CD4-positive, alpha-beta T cell treated with Interleukin-10 for 1 hour (primary cell): ENCODE measurements around the gene C20orf144.

Experiments used
- DNase-seq: peaks from one replicate; pipeline ENCODE4 v3.0.0-alpha.2; 2020

Gene C20orf144

DNA sequence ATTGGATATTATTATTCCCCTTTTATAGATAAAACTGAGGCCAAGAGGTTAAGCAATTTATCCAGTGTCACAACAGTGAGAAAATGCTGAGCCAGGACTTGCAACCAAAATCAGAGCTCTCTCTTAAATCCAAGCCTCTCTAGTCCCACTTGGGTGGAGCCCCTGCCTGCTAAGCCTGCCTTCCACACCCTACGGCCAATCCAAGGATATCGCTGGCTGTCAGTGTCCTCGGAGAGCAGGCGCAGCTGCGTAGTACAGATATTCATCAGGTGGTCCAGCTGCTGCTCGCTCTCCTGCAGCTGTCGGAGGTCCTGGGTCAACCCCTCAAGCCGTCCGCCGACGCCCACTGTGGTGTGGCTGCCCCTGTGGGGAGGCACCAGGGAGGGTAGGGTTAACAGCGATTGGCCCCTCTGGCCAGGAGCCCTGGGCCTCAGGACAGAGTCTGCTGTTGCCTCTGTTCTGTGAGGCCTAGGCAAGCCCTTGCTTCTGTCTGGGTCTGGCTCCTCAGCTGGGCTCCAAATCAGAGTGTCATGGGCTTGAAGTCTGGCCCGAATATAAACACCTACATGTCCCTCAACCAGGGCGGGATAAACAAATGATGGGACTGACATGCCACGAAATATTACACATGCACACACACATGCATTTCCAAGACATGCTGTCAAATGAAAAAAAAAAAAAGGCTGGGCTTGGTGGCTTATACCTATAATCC, 16.0 kb downstream of the C20orf144 start:
- no peak for DNase-seq

DNA sequence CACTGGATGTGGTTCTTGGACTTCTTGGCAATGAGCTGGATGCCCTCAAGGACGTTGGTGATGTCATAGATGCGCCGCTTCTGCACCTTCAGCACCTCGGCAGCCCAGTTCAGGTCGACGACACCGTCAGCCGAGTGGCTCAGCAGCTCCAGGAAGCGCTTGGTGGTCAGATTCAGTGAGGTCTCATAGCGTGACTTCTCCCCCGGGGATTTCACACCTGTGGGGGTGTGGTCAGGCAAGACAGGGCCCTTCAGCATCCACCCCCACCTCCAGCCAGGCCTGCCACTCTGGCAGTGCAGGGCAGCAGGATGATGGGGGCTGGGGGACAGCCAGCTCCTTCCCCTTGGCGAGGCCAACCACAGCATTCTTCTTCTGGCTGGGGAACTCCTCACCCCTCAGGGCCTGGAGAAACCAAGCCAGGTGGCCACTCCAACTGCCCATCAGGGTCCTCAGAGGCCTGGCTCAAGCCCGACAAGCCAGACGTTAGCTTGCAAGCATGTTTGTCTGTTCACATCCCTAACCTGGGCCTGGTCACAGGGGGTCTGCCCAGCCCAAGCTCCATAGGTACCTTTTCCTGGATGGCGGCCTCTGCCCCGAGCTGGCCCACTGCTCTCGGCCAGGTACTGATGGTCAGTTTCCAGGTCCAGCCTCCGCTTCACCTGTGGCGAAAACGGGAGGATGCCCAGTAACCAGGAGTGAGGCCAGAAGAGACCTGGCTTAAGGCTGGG, 17.8 kb downstream of the C20orf144 start:
- peak; percentile 68 for DNase-seq

DNA sequence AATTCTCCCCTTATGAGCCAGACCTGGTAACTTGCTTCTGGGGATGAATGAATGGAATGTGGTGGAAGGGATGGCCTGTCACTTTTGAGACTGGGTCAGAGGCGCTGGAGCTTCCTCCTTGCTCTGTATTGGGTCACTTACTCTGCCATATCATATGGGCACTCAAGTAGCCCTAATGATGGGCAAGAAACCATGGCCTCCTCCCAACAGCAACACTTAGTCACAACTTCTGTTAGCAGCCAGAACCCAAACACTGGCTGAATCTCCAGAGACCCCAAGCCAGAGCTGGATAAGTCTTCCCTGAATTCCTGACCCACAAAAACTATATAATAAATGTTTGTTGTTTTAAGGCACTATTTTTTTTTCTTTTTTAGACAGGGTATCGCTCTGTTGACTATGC, 18.6 kb downstream of the C20orf144 start:
- DNase-seq, result no peak

DNA sequence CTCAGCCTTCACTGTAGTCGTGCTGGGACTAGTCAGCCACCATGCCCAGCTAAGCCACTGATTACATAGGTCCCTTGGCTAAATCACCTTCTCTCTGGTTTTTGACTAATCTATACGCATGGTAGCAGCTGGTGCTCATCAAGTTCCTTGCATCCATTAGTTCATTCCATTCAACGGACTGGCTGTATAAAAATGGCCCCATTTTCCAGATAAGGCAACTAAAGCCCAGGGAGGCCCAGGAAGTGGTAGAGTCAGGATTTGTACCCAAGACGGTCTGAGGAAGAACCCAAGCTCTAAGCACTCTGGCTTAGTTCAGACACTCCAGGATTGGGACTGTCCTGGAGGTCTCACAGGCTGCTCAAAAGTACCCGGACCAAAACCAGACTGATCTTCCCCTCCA, 19.2 kb downstream of the C20orf144 start:
- DNase-seq, result no peak

DNA sequence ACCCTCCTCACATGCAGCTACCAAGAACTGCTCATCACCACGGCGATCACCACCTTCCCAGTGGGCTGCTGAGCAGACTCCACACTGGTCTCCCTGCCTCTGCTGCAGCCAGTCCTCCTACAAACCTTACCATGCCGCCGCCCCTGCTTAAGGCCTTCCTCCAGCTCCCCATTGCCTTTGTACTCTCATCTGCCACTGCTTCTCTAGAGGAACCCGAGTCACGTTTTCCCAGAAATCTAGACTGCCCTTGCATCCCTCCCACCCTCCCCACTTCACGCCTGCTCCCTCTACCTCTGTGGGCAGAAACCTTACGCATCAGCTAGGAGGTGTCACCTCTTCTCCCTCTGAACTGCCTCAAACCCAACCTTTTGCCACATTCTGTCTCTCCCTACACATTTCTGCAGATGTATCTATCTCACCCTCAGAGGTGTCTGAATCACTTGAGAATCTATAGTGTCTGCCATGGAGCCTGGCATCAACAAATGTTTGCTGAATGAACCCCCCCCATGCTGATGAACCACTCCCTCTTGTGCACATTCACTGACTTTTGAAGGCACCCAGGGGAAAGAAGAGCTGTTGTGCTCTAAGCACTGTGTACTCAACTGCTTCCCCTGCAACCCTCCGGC, 19.7 kb downstream of the C20orf144 start:
- DNase-seq, result no peak

DNA sequence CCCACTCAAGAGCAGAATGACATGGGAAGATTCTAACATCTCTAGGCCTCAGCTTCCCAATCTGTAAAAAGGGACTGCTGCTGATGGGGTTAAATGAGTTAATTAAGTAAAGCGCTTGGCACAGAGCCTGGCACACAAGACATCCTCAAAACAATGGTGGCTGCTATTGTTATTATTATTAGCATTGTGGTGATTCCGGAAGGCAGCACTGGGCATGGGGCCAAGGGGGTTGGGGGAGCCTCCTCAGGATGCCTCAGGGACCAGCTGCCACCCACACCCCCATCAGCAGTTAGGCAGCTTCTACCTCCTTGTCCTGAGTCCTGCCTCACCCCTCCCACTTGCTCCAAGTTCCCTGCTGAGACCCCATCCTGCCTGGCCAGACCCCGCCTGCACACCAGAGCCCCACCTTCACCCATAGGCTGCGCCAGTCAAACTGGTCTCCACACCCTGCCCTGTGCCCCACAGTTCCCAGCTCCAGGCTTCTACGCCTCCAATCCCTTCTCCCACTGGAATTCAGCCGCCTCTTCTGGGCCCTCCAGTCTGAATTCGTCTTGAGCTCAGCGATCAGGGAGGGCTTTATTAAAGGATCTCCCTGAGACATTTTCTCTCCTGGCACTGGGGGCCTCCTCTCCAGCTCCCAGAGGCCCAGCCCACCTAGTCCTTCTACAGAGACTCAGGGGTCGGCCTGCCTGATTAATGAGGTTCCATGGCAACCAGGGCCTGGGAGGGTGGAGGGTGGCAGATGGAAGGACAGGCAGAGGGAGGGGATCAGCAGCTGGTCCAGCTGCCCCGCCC, 22.6 kb downstream of the C20orf144 start:
- DNase-seq, result no peak

DNA sequence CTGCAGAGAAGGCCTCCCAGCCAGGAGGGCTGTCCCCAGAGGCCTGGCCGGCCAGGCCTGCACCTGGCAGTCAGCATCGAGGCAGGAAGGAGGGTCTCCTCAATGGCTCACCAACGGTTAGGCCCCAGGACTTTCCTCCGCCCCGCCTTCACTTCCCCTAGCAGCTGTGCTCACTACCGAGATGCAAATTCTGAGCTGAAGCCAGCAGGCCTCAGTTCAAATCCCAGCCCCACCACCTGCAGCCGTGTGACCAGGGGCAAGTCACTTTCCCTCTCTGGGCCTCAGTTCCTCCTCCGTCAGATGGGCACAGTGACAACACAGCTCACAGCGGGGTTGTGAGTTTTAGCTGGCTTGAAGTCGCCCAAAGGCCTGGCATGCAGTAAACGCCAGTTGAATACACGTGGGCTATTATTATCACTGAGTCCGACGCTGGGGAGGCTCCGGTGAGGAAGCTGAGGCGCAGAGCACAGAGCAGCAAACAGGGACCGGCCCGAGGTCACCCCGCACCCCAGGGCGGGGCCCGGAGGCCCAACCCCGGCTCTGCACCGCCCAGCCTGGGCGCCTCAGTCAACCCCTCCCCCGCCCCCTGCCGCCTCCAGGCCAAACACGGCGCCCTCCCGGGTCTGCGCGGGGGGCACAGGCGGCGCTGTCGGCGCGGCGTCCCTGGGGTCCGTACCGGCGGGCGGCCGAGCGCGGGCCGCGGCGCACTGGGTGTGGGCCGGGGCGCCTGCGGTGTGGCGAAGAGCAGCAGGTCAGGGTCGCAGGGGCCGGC, 23.4 kb downstream of the C20orf144 start:
- DNase-seq, result peak; percentile 38

DNA sequence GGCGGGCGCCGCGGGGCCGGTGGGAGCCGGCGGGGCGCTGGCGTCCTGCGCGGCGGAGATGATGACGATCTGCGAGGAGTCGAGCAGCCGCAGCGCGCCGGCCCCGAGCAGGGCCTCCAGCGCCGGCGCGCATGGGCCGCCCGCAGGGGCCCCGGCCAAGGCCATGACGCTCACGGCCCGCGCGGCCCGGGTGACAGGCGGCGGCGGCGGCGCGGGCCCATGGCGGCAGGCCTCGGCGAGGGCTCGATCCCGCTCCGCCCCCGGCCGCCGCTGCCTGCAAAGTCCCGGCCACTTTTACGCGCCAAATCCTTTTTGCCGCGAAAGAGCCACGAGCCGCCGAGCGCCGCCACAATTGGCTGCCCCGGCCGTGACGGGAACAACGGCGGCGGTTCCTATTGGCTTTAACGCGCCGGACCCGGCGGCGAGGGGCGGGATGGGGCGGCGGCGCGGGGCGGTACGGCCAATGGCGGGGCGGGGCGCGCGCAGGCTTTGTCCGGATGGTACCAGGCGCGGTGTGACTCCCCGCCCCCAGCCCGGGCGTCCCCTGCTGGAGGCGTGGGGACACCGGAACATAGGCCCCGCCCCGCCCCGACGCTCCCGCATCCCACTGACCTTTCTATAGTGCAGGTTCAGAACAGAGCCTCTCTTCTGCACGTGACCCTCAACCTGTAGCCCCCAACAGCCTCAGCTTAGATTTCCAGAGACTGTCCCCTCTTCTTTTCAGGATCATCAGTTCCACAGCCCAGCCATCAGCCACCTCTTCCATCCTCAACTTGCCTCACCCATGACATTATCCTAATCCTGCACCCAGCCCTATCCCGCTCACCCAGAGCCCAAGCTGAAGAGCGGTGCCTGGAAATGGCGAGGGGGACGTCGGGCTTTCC, 24.2 kb downstream of the C20orf144 start, which contains the start of gene E2F1:
TSS of gene E2F1 (minus strand) at position 286 of the 884 bp plus-strand sequence. CDS start at position 165, 121 bp downstream.
- DNase-seq, result peak; percentile 95

DNA sequence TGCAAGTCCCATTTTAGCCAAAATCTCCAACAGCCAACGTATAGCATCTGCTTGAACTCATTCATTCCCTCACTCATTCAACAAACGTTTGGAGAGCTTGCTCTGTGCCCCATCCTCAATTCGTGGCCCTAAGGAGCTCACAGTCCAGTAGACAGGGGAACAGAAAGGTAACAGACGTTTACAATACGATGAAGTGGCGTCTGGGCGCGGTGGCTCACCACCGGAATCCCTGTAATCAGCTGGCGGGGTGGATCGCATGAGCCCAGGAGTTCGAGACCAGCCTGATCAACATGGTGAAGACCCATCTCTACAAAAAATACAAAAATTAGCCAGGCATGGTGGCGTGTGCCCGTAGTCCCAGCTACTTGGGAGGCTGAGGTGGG, 24.8 kb downstream of the C20orf144 start:
- no peak for DNase-seq

DNA sequence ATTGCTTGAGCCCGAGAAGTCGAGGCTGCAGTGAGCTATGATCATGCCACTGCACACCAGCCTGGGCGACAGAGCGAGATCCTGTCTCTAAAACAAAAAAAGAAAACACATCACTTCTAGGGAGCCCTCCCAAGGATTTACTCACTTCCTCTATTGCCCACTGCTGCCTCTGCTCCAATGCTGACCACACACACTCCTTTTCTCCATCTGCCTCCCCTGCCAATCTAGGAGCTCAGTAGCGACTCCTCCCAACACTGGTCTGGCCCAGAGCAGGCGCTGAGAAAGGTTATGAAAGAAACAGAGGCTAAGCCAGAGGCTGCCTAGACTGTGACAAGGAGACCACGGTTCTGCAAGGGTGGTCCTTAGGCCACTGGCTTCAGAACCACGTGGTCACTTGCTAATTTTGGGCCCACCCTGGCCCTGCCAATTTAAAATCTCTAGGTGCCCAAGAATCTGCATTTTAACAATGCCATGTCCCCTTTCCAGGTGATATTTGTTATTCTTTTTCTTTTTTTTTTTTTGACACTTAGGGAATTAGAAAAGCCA, 25.3 kb downstream of the C20orf144 start:
- no peak for DNase-seq

DNA sequence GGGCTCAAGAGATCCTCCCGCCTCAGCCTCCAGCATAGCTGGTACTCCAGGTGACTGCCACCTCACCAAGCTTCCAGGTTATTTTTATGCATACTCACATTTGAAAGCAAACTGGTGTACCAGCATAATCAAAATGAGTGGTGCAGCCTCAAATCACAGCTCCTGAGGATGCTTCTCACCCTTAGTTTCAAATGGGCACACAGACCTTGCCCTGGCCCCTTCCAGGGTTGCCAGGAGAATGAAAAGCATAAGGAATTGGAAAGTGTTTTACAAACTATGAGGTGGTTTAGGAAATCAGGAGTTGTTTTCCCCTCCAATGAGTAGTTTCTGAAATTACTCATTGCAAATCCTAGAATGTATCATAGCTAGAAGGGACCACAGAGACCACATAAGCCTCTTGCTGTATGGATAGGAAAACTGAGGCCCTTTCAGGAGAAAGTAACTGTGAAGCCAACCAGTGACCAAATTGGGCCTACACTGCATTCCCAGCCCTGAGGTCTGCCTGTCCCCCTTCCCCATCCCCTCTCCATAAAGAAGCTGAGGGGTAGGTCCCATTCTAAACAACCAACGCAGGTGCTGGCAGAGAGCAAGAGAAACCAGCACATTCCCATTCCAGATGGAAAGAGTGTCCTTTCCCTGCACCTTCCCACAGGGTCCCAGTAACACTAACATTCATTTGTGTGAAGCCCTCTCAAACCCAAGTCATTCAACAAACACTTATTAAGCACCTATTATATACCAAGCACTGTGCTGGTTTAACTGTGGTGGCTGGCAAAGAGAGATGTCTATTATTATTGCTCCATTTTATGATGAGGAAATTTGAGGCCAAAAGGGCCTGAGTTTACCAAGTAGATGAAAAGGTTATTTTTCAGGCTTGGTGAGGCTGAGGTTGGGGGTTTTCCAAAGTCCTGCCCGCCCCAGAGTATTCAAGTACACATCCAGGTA, 26.1 kb downstream of the C20orf144 start:
- DNase-seq, result no peak

DNA sequence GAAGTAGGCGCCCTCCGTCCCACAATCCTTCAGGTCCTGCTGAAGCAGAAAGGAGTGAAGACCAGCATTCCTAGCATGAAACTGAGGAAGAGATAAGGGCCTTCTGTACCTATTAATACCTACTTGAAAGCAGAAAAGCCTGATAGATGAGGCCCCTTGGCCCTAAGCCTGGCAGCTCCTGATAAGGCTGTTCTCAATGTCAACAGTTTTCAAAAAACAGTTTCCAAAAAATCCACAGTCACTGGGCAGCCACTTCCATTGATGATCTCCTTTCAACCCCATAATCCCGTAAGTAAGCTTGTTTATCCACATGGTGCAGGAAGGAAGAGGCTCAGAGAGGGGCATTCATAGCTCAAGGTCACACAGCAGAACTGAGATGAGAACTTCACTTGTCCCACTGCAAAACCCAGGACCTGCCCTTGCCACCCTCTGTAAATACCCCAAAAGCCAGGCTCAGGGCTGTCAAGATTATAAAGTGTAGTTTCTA, 26.9 kb downstream of the C20orf144 start:
- no peak for DNase-seq

DNA sequence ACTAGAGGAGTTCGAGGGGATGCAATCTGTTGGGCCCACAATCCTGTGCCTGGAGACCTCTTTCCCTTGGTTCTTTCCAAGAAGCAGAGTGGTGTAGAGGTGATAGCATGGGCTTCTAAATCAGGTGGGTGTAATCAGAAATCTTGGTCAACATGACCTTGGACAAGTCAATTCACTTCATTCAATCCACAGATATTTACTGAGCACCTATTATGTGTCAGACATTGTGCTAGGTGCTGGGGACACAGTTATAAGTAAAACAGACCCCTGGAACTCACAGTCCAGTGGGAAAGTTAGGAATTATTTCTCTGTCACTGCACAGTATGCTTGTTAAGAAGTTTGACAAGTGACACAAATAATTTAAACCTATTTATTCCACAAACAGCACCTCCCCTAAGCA, 27.4 kb downstream of the C20orf144 start:
- DNase-seq, result no peak

DNA sequence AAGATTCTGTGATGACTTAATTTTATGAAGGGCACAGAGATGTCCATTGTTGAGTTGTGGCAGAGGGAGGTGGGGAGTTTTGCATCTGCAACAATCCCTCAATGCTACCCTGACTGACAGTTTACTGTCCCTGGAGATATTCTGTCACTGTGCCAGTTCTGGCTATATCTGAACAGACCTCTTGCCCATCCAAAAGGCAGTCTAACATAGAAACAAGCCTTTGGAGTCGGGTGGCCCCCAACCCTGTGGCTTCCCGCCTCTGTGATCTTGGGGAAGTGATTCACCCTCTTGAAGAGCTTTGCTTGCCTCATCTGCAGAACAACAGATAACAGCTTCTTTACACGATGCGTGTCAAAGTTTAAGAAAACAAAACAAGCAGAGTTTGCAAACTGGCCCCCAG, 27.8 kb downstream of the C20orf144 start:
- DNase-seq, result peak; percentile 52

DNA sequence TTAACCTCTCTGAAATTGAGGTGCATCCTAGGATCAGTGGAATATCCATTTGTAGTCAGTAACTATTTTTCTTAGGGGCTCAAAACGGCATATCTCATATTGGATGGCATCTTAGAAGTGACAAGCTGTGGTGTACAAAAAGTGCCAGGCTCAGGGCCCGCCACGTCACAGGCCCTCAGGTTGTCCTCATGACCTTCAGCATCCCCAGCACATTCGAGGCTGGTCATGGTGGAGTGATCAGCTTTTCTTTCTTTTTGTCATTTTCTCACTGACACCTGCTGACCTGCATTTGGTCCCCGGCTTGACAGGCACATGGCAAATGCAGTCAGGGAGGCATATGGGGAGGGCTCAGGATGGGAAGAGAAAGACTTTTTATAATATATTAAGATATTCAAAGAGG, 31.2 kb downstream of the C20orf144 start:
- no peak for DNase-seq

DNA sequence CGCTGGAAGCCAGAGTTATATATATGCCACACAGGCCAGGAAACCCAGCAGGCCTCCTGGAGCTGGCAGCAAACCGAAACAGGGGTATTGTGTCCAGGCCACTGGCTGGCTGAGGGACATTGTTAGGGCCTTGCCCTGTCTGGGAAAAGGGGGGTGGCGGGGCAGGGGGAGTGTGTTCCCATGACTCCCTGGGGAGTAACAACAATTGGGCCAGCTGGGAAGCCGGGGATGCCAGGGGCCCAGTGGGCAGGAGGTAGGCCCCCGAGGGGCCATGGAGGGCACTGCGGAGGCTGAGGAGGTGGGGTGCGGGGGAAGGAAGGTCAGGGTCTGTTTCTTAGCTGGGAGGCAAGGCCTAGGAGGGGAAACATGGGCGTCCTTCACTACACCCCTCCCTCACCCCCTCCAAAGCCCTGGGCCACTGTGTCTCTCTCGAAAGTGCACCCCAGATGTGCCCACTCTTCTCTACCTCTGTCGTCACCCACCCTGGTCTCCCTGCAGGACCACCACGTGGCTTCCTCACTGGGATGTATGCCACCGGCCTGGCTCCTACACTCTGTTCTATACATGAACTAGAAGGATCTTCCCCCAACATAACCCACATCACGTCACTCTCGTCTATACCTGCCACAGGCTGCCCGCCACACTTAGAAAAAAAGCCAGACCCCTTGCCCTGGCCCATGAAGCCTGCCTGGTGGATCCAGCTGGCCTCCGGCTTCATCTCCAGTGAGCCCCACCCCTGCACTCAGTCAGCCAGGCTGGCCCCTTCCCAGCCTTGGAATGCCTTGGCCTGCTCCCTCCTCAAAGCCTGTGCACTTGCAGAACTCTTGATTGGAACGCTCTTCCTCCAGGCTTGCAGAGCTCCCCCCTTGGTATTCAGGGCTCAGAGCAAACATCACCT, 31.9 kb downstream of the C20orf144 start:
- DNase-seq, result no peak

DNA sequence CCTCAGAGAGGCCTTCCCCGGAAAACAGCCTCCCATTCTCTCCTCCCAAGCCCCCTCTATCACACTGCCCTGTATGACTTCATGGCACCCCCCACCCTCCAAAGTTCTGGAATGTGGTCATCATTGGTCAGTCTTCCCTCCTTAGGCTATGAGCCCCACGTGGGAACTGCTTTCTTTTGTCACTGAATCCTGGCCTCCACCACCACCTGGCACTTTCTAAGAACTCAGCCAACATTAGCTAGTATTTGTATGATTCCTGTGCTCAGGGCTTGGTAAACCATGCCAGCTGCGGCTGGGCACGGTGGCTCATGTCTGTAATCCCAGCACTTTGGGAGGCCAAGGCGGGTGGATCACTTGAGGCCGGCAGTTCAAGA, 32.5 kb downstream of the C20orf144 start:
- DNase-seq, result no peak

DNA sequence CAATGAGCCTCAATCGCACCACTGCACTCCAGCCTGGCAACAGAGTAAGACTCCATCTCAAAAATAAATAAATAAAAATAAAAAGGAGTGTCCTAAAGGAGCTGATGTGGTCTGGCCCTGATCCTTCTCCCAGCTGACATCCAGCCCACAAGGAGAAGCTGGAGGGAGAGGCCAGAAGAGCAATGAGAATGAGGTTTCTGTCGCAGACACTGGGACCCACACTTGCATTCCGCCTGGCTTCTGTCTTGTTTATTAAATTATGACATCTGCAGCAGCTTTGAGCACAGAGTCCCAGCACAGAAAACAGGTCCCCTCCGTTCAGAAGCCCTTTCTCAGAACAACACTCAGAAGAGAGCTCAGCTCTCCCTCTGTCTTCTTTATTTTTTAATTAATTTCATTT, 34.3 kb downstream of the C20orf144 start:
- DNase-seq, result no peak

DNA sequence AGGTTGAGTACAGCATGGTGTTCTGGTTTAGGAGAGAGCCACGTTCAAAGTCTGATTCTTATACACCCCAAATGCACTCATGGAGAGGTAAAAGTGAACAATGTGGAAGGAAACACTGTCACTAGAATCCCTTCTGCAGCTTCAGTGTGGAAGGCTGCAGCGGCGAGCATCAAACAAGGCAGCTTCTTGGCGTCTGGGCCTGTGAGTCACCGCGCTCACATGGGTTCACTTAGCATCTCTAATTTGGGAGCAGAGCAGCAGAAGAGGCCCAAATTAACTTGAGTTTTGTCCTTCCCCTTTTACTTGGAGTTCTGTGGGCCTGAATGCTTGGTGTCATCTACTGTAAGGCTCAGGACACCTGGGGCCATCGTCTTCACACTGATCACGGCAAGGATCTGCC, 35.0 kb downstream of the C20orf144 start:
- DNase-seq, result no peak
